ENCODE results near the gene OPN5. TPM values are rescaled to one million over a fixed set of nuclear protein-coding genes. Genes with fewer than 3 reads are reported as not detected.

The OPN5 gene
- total RNA-seq, 1 donor from 2014 or later: not detected

GRCh38 chr6:47809873-47810272, 28.0 kb downstream of the OPN5 start:
- intact Hi-C loops (cut with micrococcal nuclease): no loop called here
- no peaks in the 10 kb centered on the region for H3K36me3 ChIP-seq
- TF ChIP-seq, protein P1, sequence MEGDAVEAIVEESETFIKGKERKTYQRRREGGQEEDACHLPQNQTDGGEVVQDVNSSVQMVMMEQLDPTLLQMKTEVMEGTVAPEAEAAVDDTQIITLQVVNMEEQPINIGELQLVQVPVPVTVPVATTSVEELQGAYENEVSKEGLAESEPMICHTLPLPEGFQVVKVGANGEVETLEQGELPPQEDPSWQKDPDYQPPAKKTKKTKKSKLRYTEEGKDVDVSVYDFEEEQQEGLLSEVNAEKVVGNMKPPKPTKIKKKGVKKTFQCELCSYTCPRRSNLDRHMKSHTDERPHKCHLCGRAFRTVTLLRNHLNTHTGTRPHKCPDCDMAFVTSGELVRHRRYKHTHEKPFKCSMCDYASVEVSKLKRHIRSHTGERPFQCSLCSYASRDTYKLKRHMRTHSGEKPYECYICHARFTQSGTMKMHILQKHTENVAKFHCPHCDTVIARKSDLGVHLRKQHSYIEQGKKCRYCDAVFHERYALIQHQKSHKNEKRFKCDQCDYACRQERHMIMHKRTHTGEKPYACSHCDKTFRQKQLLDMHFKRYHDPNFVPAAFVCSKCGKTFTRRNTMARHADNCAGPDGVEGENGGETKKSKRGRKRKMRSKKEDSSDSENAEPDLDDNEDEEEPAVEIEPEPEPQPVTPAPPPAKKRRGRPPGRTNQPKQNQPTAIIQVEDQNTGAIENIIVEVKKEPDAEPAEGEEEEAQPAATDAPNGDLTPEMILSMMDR (IDR thresholded peaks at IDR 0.05; ENCODE audit: borderline replicate concordance): no peak
- H3K9me3 ChIP-seq (replicated peaks): no peaks in the 10 kb centered on the region
- no peak overlapping the region for H3K27ac ChIP-seq (replicated peaks)
- H3K4me3 ChIP-seq: no peak overlapping the region
- no peak for DNase-seq
- H3K27me3 ChIP-seq (ENCODE audit: low read depth): peaks cover 5% of the 10 kb centered on the region
- H3K4me1 ChIP-seq: no peaks in the 10 kb centered on the region

DNA sequence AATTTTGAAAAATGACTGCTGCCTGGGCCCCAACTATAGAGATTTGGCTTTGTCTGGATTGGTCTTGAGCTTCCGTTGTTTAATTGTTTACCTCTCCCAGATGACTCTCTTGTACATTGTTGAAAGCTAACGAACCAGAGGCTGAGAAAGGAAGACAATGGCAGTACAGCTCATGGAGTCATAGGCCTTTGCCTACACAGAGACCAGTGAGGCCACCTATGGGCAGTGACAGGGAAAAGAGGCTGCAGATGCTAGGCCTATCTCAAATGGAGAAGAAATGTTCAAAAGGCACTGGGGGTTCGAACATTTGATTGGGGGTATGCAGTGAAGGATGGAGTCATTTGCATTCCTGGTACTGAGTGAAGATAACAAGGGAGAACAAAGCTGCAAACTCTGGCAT, 29.1 kb downstream of the OPN5 start:
- intact Hi-C loops (cut with micrococcal nuclease): no loop called here
- H3K4me1 ChIP-seq: no peaks in the 10 kb centered on the region
- no peaks in the 10 kb centered on the region for H3K36me3 ChIP-seq
- peaks cover 5% of the 10 kb centered on the region for H3K27me3 ChIP-seq (ENCODE audit: low read depth)
- TF ChIP-seq, protein P1 (IDR thresholded peaks at IDR 0.05; ENCODE audit: borderline replicate concordance): no peak
- H3K27ac ChIP-seq (replicated peaks): no peak overlapping the region
- H3K4me3 ChIP-seq: no peak overlapping the region
- no peak for DNase-seq
- no peaks in the 10 kb centered on the region for H3K9me3 ChIP-seq (replicated peaks)

- Histone ChIP-seq H3K4me1 (no peaks in the 10 kb centered on the region), H3K36me3 (no peaks in the 10 kb centered on the region)
- intact Hi-C loops (cut with micrococcal nuclease): no loop called here
Measured at GRCh38 chr6:47811443-47811842, 29.6 kb downstream of the OPN5 start.

DNA sequence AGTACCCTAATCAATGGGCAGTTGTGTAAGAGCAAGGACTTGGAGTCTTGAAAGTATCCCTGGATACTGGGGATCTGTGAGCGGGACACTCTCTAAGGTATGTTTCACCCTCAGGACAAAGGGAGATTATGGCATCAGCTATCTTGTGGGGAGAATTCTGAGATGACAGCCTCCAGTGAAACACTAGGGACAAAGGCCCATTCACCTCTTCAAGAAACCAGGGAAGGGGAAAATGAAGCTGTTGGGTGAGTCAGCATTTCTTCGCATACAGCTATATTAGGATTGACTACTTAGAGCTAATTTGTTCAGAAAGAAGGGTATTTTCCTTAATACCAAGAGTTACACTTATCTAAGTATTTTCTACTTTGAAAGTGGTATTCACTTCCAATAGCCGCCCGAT, 35.9 kb downstream of the OPN5 start:
- no peaks in the 10 kb centered on the region for H3K9me3 ChIP-seq (replicated peaks)
- H3K4me3 ChIP-seq: no peak overlapping the region
- DNase-seq: no peak
- no peaks in the 10 kb centered on the region for H3K27me3 ChIP-seq (ENCODE audit: low read depth)
- no peaks in the 10 kb centered on the region for H3K36me3 ChIP-seq
- H3K27ac ChIP-seq (replicated peaks): no peak overlapping the region
- no peaks in the 10 kb centered on the region for H3K4me1 ChIP-seq
- intact Hi-C loops (cut with micrococcal nuclease): no loop called here
- TF ChIP-seq, protein P1 (IDR thresholded peaks at IDR 0.05; ENCODE audit: borderline replicate concordance): no peak

More at GRCh38 chr6:47811443-47811842, 29.6 kb downstream of the OPN5 start:
- TF ChIP-seq, protein P1 (IDR thresholded peaks at IDR 0.05; ENCODE audit: borderline replicate concordance): no peak
- Histone ChIP-seq H3K27ac (replicated peaks) (no peak overlapping the region), H3K27me3 (ENCODE audit: low read depth) (peaks cover 5% of the 10 kb centered on the region), H3K4me3 (no peak overlapping the region), H3K9me3 (replicated peaks) (no peaks in the 10 kb centered on the region)
- no peak for DNase-seq

GRCh38 chr6:47819461-47819860, 37.6 kb downstream of the OPN5 start:
- H3K36me3 ChIP-seq: no peaks in the 10 kb centered on the region
- intact Hi-C loops (cut with micrococcal nuclease): no loop called here
- H3K27me3 ChIP-seq (ENCODE audit: low read depth): no peaks in the 10 kb centered on the region
- no peaks in the 10 kb centered on the region for H3K9me3 ChIP-seq (replicated peaks)
- no peaks in the 10 kb centered on the region for H3K4me1 ChIP-seq
- TF ChIP-seq, protein P1 (IDR thresholded peaks at IDR 0.05; ENCODE audit: borderline replicate concordance): no peak
- H3K27ac ChIP-seq (replicated peaks): no peak overlapping the region
- no peak for DNase-seq
- no peak overlapping the region for H3K4me3 ChIP-seq
